Left cardiac atrium (tissue), 2 donors: ENCODE results near the gene DOCK2. TPM values are rescaled to one million over a fixed set of nuclear protein-coding genes. Genes with fewer than 3 reads are reported as not detected.

ENCODE experiments used
- microRNA-seq, 2 donors: library from miRNA; unstranded; fragments of <30 nt; microRNA quantifications; one replicate each; pipeline ENCODE4 v1.2.0, GENCODE V29; 2020
- total RNA-seq, 2 donors: library from RNA; stranded (reverse); fragmentation: NEBNext Ultra II Directional; extraction: Animal tissue kit (Norgen Biotek cat#: 25700); gene quantifications; one replicate each; pipeline ENCODE4 v1.2.1, GENCODE V29; 2021
- donor health status: DM: no; HTN: yes; CAD: no; lungs with severe emphysema.
- donor health status: DM: yes; HTN: yes; CAD: no.

Gene DOCK2
- total RNA-seq, 2 donors from 2014 or later, result 12.1 to 17.2 TPM

Small RNAs within 50 kb of the gene (microRNA-seq; reads per million reads assigned to microRNA genes)
- 0 to 0.27 reads per million in 2 donors for gene MIR378E

Other genes starting within 250 kb of the DOCK2 start
- gene SPDL1, start 53.5 kb upstream of the DOCK2 start, total RNA-seq, result 1 to 10 TPM; 4.4 to 4.9 TPM